ENCODE results near the gene CARMIL1.

CARMIL1 gene

DNA sequence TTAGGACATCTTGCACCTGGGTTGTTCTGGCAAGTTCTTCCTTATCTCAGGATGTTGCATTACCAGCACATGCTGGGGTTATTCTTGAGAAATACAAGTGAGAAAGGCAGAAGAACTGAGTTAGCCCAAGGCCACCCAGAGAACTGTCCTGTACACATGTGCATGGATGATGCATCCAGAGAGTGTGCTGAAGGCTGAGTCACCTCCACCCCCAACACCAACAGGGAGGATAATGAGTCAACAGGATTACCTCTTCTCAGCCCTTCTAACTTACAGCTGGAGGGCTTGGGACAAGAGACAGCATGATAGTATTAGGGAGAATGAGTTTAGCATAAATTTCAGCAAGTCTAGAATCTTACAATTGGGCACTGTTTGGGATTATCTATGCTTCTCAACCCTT, 381.3 kb downstream of the CARMIL1 start (continued):
- TF ChIP-seq, protein P1, sequence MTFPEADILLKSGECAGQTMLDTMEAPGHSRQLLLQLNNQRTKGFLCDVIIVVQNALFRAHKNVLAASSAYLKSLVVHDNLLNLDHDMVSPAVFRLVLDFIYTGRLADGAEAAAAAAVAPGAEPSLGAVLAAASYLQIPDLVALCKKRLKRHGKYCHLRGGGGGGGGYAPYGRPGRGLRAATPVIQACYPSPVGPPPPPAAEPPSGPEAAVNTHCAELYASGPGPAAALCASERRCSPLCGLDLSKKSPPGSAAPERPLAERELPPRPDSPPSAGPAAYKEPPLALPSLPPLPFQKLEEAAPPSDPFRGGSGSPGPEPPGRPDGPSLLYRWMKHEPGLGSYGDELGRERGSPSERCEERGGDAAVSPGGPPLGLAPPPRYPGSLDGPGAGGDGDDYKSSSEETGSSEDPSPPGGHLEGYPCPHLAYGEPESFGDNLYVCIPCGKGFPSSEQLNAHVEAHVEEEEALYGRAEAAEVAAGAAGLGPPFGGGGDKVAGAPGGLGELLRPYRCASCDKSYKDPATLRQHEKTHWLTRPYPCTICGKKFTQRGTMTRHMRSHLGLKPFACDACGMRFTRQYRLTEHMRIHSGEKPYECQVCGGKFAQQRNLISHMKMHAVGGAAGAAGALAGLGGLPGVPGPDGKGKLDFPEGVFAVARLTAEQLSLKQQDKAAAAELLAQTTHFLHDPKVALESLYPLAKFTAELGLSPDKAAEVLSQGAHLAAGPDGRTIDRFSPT (tag by site-specific recombination; IDR thresholded peaks at IDR 0.05): 0 out of 2 replicates have a peak, but pooled peaks have one; percentile 29
- TF ChIP-seq ZFP37 (tag by site-specific recombination; IDR thresholded peaks at IDR 0.05): 0 out of 2 replicates have a peak, but pooled peaks have one; percentile 42

DNA sequence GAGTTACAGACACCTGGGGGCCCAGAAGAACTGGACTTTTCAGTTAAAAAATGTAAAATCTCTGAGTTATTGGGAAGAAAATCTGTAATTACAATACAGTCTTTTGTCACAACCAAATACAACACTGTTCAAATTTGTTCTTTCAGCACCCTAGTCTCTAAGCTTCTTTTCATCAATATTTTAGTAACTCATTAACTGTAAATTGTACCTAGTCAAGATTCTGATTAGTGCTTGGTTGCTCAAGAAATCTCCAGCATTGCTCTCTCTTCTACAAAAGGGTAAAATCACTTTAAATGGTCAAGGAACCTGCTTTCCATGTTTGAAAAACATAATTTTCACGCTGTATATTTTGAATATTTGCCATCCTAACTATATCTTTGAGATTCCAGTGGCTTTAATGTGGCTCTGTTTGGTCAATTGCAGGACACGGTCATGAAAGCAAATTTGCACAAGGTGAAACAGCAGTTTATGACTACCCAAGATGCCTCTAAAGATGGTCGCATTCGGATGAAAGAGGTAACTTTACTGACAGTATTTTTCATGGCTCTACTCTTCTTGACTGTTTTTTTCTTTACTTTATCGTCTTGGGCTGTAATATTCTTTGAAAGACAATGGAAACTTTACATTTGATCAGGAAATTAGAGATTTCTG, 382.1 kb downstream of the CARMIL1 start:
- Histone ChIP-seq H3K4me3 (ENCODE audit: low read depth, low read length) (no peak overlapping the region), H3K36me3 (ENCODE audit: control insufficient read depth in 2 of 2, insufficient read depth in 1 of 2, low read length in 2 of 2) (no peaks in the 10 kb centered on the region), H3K9me3 (ENCODE audit: control insufficient read depth, insufficient read depth, low read depth, low read length) (no peaks in the 10 kb centered on the region), H3K4me1 (ENCODE audit: control insufficient read depth, insufficient read depth, low read length) (no peaks in the 10 kb centered on the region), H3K27ac (ENCODE audit: extremely low read depth, low read depth, low read length) (no peak overlapping the region)
- TF ChIP-seq ZNF530 (tag by site-specific recombination; IDR thresholded peaks at IDR 0.05; ENCODE audit: low read depth) (no peak), ZNF473 (tag by site-specific recombination; IDR thresholded peaks at IDR 0.05) (no peak), ZNF138 (tag by site-specific recombination; IDR thresholded peaks at IDR 0.05; ENCODE audit: borderline replicate concordance) (no peak), ZIC2 (tag by site-specific recombination; IDR thresholded peaks at IDR 0.05) (no peak), REPIN1 (tag by site-specific recombination; IDR thresholded peaks at IDR 0.05; ENCODE audit: low read depth) (no peak), ZBTB20 (tag by site-specific recombination; IDR thresholded peaks at IDR 0.05) (no peak), KLF10 (tag by site-specific recombination; IDR thresholded peaks at IDR 0.05) (no peak), ZNF404 (tag by site-specific recombination; IDR thresholded peaks at IDR 0.05) (no peak), ZNF621 (tag by site-specific recombination; IDR thresholded peaks at IDR 0.05) (no peak), ZFP41 (tag by site-specific recombination; IDR thresholded peaks at IDR 0.05; ENCODE audit: borderline replicate concordance) (no peak)
- TF ChIP-seq, protein P2, sequence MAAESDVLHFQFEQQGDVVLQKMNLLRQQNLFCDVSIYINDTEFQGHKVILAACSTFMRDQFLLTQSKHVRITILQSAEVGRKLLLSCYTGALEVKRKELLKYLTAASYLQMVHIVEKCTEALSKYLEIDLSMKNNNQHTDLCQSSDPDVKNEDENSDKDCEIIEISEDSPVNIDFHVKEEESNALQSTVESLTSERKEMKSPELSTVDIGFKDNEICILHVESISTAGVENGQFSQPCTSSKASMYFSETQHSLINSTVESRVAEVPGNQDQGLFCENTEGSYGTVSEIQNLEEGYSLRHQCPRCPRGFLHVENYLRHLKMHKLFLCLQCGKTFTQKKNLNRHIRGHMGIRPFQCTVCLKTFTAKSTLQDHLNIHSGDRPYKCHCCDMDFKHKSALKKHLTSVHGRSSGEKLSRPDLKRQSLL (tag by site-specific recombination; IDR thresholded peaks at IDR 0.05): no peak
- TF ChIP-seq, protein P3, sequence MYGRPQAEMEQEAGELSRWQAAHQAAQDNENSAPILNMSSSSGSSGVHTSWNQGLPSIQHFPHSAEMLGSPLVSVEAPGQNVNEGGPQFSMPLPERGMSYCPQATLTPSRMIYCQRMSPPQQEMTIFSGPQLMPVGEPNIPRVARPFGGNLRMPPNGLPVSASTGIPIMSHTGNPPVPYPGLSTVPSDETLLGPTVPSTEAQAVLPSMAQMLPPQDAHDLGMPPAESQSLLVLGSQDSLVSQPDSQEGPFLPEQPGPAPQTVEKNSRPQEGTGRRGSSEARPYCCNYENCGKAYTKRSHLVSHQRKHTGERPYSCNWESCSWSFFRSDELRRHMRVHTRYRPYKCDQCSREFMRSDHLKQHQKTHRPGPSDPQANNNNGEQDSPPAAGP (tag by site-specific recombination; IDR thresholded peaks at IDR 0.05): no peak
- TF ChIP-seq, protein P4, sequence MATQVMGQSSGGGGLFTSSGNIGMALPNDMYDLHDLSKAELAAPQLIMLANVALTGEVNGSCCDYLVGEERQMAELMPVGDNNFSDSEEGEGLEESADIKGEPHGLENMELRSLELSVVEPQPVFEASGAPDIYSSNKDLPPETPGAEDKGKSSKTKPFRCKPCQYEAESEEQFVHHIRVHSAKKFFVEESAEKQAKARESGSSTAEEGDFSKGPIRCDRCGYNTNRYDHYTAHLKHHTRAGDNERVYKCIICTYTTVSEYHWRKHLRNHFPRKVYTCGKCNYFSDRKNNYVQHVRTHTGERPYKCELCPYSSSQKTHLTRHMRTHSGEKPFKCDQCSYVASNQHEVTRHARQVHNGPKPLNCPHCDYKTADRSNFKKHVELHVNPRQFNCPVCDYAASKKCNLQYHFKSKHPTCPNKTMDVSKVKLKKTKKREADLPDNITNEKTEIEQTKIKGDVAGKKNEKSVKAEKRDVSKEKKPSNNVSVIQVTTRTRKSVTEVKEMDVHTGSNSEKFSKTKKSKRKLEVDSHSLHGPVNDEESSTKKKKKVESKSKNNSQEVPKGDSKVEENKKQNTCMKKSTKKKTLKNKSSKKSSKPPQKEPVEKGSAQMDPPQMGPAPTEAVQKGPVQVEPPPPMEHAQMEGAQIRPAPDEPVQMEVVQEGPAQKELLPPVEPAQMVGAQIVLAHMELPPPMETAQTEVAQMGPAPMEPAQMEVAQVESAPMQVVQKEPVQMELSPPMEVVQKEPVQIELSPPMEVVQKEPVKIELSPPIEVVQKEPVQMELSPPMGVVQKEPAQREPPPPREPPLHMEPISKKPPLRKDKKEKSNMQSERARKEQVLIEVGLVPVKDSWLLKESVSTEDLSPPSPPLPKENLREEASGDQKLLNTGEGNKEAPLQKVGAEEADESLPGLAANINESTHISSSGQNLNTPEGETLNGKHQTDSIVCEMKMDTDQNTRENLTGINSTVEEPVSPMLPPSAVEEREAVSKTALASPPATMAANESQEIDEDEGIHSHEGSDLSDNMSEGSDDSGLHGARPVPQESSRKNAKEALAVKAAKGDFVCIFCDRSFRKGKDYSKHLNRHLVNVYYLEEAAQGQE (tag by site-specific recombination; IDR thresholded peaks at IDR 0.05): no peak
- ChIA-PET CTCF (no interaction called here), POLR2A (no interaction called here)

DNA sequence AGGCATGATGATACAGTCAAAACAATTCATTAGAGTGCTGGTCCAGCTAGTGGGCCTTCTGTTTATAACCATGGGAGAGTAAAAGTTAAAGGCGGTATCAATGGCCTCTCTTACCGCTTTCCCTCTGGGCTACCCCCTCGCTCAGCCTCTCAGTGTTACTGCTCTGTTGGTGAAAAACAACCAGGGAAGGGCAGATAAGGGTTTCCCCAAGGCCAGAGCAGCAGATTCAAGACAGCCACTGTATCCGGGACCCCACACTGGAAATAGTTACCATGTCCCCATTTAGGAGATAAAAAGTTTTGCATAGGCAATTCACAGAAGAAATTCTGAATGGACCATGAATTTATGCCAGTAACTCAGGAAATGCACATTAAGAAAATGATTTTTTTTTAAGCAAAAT, 386.3 kb downstream of the CARMIL1 start:
- POLR2A ChIA-PET: no interaction called here
- CTCF ChIA-PET: no interaction called here
- no peaks in the 10 kb centered on the region for H3K4me1 ChIP-seq (ENCODE audit: control insufficient read depth, insufficient read depth, low read length)
- TF ChIP-seq, protein P5, sequence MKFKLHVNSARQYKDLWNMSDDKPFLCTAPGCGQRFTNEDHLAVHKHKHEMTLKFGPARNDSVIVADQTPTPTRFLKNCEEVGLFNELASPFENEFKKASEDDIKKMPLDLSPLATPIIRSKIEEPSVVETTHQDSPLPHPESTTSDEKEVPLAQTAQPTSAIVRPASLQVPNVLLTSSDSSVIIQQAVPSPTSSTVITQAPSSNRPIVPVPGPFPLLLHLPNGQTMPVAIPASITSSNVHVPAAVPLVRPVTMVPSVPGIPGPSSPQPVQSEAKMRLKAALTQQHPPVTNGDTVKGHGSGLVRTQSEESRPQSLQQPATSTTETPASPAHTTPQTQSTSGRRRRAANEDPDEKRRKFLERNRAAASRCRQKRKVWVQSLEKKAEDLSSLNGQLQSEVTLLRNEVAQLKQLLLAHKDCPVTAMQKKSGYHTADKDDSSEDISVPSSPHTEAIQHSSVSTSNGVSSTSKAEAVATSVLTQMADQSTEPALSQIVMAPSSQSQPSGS (tag by site-specific recombination; IDR thresholded peaks at IDR 0.05; ENCODE audit: low read depth): no peak
- TF ChIP-seq ZNF747 (tag by site-specific recombination; IDR thresholded peaks at IDR 0.05): no peak
- no peak for TF ChIP-seq ZNF350 (tag by site-specific recombination; IDR thresholded peaks at IDR 0.05)
- TF ChIP-seq ZNF623 (tag by site-specific recombination; IDR thresholded peaks at IDR 0.05): no peak
- no peak for TF ChIP-seq KLF16 (tag by site-specific recombination; IDR thresholded peaks at IDR 0.05)
- no peak for TF ChIP-seq REPIN1 (tag by site-specific recombination; IDR thresholded peaks at IDR 0.05; ENCODE audit: low read depth)
- TF ChIP-seq ZNF391 (tag by site-specific recombination; IDR thresholded peaks at IDR 0.05; ENCODE audit: borderline replicate concordance, low read depth): no peak
- TF ChIP-seq, protein P2 (tag by site-specific recombination; IDR thresholded peaks at IDR 0.05): no peak
- TF ChIP-seq, protein P3 (tag by site-specific recombination; IDR thresholded peaks at IDR 0.05): no peak

More for the DNA sequence above, 386.3 kb downstream of the CARMIL1 start:
- Histone ChIP-seq H3K4me3 (ENCODE audit: low read depth, low read length) (no peak overlapping the region), H3K36me3 (ENCODE audit: control insufficient read depth in 2 of 2, insufficient read depth in 1 of 2, low read length in 2 of 2) (no peaks in the 10 kb centered on the region), H3K27ac (ENCODE audit: extremely low read depth, low read depth, low read length) (no peak overlapping the region), H3K9me3 (ENCODE audit: control insufficient read depth, insufficient read depth, low read depth, low read length) (no peaks in the 10 kb centered on the region)
